Prostate gland (tissue), 2 donors: ENCODE results near the gene FKTN.

Experiments
- POLR2A ChIP-seq: fragments of 450-650 bp; IDR thresholded peaks from one replicate; pipeline ENCODE4 v1.6.1; 2016; ENCODE audit warnings: antibody characterized with exemption, mild to moderate bottlenecking
- TF ChIP-seq, protein P1 (sequence below), 4 experiments: fragments of 200-600 bp in 2 of 4; fragments of 450-650 bp in 2 of 4; sonication (generic) in 2 of 4; IDR thresholded peaks; 1 replicate in 3 of 4; 2 replicates in 1 of 4; pipeline ENCODE4 v1.5.1; 2016 to 2019; ENCODE audit warnings: antibody characterized with exemption in 4 of 4, mild to moderate bottlenecking in 2 of 4, moderate library complexity in 2 of 4

DNA sequence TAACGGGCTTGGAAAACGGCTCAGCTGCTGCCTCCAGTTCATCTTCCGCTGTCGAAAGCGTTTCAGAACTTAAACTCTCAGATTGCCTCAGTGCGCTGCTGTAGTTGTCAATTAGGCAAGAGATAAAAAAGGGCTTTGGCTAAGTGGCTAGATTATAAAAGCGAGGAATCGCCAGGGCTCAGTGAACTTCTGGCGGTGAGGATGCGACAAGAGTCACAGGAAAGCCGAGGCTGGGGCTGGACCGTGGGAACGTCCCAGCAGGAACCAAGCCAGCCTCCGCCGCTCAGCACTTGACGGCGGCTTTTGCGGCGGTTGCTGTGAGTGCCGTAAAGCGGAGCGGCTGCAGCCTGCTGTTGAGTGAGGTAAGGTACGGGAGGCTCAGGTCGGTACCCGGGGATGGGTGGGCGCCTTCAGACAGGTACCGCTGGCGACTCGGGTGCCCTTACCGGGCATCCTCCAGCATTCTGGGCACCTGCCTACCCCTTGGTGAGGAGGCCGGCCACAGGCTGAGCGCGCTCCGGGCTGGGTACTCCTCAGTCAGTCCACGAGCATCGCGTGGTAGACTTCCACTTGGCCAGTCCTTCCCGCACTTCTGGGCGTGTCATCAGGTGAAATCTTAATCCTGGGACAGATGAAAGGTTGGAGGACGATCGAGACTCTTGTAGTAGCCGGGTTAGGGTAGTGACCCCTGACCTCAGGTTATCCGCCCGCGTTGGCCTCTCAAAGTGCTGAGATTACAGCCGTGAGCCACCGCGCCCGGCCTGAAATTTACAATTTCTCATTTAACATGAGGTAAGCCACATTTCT lies at the start of gene FKTN:
- TF ChIP-seq, protein P1, sequence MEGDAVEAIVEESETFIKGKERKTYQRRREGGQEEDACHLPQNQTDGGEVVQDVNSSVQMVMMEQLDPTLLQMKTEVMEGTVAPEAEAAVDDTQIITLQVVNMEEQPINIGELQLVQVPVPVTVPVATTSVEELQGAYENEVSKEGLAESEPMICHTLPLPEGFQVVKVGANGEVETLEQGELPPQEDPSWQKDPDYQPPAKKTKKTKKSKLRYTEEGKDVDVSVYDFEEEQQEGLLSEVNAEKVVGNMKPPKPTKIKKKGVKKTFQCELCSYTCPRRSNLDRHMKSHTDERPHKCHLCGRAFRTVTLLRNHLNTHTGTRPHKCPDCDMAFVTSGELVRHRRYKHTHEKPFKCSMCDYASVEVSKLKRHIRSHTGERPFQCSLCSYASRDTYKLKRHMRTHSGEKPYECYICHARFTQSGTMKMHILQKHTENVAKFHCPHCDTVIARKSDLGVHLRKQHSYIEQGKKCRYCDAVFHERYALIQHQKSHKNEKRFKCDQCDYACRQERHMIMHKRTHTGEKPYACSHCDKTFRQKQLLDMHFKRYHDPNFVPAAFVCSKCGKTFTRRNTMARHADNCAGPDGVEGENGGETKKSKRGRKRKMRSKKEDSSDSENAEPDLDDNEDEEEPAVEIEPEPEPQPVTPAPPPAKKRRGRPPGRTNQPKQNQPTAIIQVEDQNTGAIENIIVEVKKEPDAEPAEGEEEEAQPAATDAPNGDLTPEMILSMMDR (IDR thresholded peaks at IDR 0.05) = no peak
- TF ChIP-seq POLR2A = no peak
